ENCODE data around the gene KCTD16. TPM values are rescaled to one million over a fixed set of nuclear protein-coding genes. Genes with fewer than 3 reads are reported as not detected.

KCTD16 gene
- polyA plus RNA-seq, 5 donors: 0.24 to 0.65 (median 0.39) TPM

- DNase-seq: peak; percentile 31 to 34
Measured at GRCh38 chr5:144525000-144525399, 354.3 kb downstream of the KCTD16 start.

- DNase-seq: no peak
Measured at GRCh38 chr5:144531188-144531587, 360.5 kb downstream of the KCTD16 start.

Other genes with a start within 250 kb of the KCTD16 start
- 10 to 100 TPM; 52.0 to 70.7 (median 65.2) TPM for gene YIPF5, start 214 bp upstream of the KCTD16 start, polyA plus RNA-seq (ENCODE audit: insufficient read depth in 1 of 5, insufficient read length in 5 of 5, low replicate concordance in 1 of 5)